ENCODE results near the gene BCAS3.

- TF ChIP-seq CTCF (IDR thresholded peaks at IDR 0.05; ENCODE audit: low read depth, low read length, missing input control) = no peak
- TF ChIP-seq RAD21 (IDR thresholded peaks at IDR 0.05) = no peak
Measured at GRCh38 chr17:61260071-61260797, 582.6 kb downstream of the BCAS3 start.
